Gastroesophageal sphincter (tissue), 3 donors: Measurements from ENCODE around the gene KCTD15.

ENCODE experiments used
- POLR2A ChIP-seq, 2 donors: fragments of 450-650 bp; IDR thresholded peaks; one replicate each; pipeline ENCODE4 v1.6.1; 2017; ENCODE audit warnings: antibody characterized with exemption in 2 of 2, mild to moderate bottlenecking in 2 of 2, moderate library complexity in 1 of 2
- POLR2AphosphoS5 ChIP-seq: sonication (generic); formaldehyde crosslinking; IDR thresholded peaks from one replicate; pipeline ENCODE4 v1.6.1; 2017; ENCODE audit warnings: antibody characterized with exemption
- TF ChIP-seq, protein P1 (sequence below), 4 experiments: fragments of 200-600 bp in 2 of 4; fragments of 450-650 bp in 2 of 4; sonication (generic) in 1 of 4; IDR thresholded peaks; one replicate each; pipeline ENCODE4 v1.5.1; 2017 to 2019; ENCODE audit warnings: antibody characterized with exemption in 4 of 4, mild to moderate bottlenecking in 2 of 4, moderate library complexity in 2 of 4

DNA sequence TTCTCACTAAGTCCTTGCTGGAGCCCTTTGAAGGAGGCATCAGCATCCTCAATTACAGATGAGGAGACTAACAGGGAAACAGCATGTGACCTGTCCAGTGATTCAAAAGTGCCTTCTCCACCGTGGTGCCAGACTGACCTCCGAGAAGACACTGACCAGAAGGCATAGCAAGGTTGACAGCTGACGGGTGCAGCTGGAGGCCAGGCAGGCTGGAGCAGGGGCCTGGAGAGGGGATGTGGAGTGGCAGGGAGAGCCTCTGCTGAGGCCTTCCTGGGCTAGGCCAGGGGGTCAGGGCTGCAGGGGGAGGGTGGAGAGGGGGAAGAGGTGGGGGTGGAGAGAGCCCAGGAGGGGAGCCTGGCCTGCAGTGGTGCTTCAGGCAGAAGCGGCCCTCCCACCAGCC, 66.3 kb downstream of the KCTD15 start:
- TF ChIP-seq, protein P1, sequence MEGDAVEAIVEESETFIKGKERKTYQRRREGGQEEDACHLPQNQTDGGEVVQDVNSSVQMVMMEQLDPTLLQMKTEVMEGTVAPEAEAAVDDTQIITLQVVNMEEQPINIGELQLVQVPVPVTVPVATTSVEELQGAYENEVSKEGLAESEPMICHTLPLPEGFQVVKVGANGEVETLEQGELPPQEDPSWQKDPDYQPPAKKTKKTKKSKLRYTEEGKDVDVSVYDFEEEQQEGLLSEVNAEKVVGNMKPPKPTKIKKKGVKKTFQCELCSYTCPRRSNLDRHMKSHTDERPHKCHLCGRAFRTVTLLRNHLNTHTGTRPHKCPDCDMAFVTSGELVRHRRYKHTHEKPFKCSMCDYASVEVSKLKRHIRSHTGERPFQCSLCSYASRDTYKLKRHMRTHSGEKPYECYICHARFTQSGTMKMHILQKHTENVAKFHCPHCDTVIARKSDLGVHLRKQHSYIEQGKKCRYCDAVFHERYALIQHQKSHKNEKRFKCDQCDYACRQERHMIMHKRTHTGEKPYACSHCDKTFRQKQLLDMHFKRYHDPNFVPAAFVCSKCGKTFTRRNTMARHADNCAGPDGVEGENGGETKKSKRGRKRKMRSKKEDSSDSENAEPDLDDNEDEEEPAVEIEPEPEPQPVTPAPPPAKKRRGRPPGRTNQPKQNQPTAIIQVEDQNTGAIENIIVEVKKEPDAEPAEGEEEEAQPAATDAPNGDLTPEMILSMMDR (IDR thresholded peaks at IDR 0.05), result no peak
- no peak for TF ChIP-seq POLR2A (IDR thresholded peaks at IDR 0.05)
- TF ChIP-seq POLR2AphosphoS5, result no peak
